ENCODE measurements around the gene PARD3. TPM values are rescaled to one million over a fixed set of nuclear protein-coding genes. Genes with fewer than 3 reads are reported as not detected.

The PARD3 gene
- total RNA-seq, 1 experiment from 2014 or later: 154 TPM

GRCh38 chr10:34698248-34698831 lies 116.8 kb downstream of the PARD3 start:
- H4K20me1 ChIP-seq (ENCODE audit: low read length): peaks cover 33% of the 10 kb centered on the region
- no peaks in the 10 kb centered on the region for H3K9me3 ChIP-seq (ENCODE audit: low read length)
- BruUV-seq (replicated peaks): no TSS peak
- intact Hi-C loops (cut with micrococcal nuclease): no loop called here
- POLR2A ChIA-PET (ENCODE audit: unreplicated experiment): interaction anchor here (0.5 to 0.7 kb wide), 3 partner anchors 23 to 425 kb away, joined by 3 to 5 read pairs (median 3); no protein-coding TSS in a partner anchor
- peaks cover 22% of the 10 kb centered on the region for H3F3A ChIP-seq (ENCODE audit: low read length, unreplicated experiment)
- H2AFZ ChIP-seq (ENCODE audit: low read length): no peak overlapping the region
- H3K27me3 ChIP-seq (ENCODE audit: low read length): no peaks in the 10 kb centered on the region
- peak overlapping the region; percentile 21 for H3K27ac ChIP-seq (ENCODE audit: low read length)
- peaks cover under 1% of the 10 kb centered on the region; the same call in 1 of the 2 replicates for H3K36me3 ChIP-seq (ENCODE audit: low read depth, low read length)
- H3K79me2 ChIP-seq (ENCODE audit: low read length): peaks cover 72% of the 10 kb centered on the region
- no peak overlapping the region for H3K9ac ChIP-seq (ENCODE audit: low read length)
- no peak for DNase-seq
- TF ChIP-seq EZH2 (IDR thresholded peaks at IDR 0.05; ENCODE audit: low read length, unreplicated experiment): no peak
- no peak for TF ChIP-seq CTCF (conservative IDR thresholded peaks at IDR 0.05; ENCODE audit: low read depth, low read length)
- TF ChIP-seq EZH2phosphoT487 (IDR thresholded peaks at IDR 0.05; ENCODE audit: borderline replicate concordance, low read length): no peak
- CTCF ChIA-PET: no interaction called here
- H3K9me2 ChIP-seq (replicated peaks; ENCODE audit: low read length): no peaks in the 10 kb centered on the region
- ATAC-seq: no peak
- no peak overlapping the region for H3K4me3 ChIP-seq (ENCODE audit: low read length)
- H3K4me2 ChIP-seq (ENCODE audit: low read length): peak overlapping the region; percentile 36
- peaks cover 59% of the 10 kb centered on the region for H3K4me1 ChIP-seq (ENCODE audit: insufficient read depth, low read length)

- TF ChIP-seq EZH2 (IDR thresholded peaks at IDR 0.05; ENCODE audit: low read length, unreplicated experiment): no peak
- no peak for TF ChIP-seq EZH2phosphoT487 (IDR thresholded peaks at IDR 0.05; ENCODE audit: borderline replicate concordance, low read length)
- no peak for TF ChIP-seq CTCF (conservative IDR thresholded peaks at IDR 0.05; ENCODE audit: low read depth, low read length)
- ATAC-seq (no peak), DNase-seq (peak; percentile 48)
- peak overlapping the region; percentile 21; the same call in 1 of the 2 replicates for H3K27ac ChIP-seq (ENCODE audit: low read length)
- peaks cover 65% of the 10 kb centered on the region for H3K79me2 ChIP-seq (ENCODE audit: low read length)
- no peak overlapping the region for H3K4me3 ChIP-seq (ENCODE audit: low read length)
- peaks cover 5% of the 10 kb centered on the region; the same call in 1 of the 2 replicates for H3K36me3 ChIP-seq (ENCODE audit: low read depth, low read length)
- peaks cover 33% of the 10 kb centered on the region for H4K20me1 ChIP-seq (ENCODE audit: low read length)
- no peaks in the 10 kb centered on the region for H3K9me3 ChIP-seq (ENCODE audit: low read length)
- H3K9ac ChIP-seq (ENCODE audit: low read length): no peak overlapping the region
- H3K27me3 ChIP-seq (ENCODE audit: low read length): no peaks in the 10 kb centered on the region
- no peak overlapping the region for H2AFZ ChIP-seq (ENCODE audit: low read length)
- H3F3A ChIP-seq (ENCODE audit: low read length, unreplicated experiment): peaks cover 22% of the 10 kb centered on the region
- intact Hi-C loops (cut with micrococcal nuclease): no loop called here
- peaks cover 59% of the 10 kb centered on the region for H3K4me1 ChIP-seq (ENCODE audit: insufficient read depth, low read length)
- POLR2A ChIA-PET (ENCODE audit: unreplicated experiment): no interaction called here
- no peaks in the 10 kb centered on the region for H3K9me2 ChIP-seq (replicated peaks; ENCODE audit: low read length)
- H3K4me2 ChIP-seq (ENCODE audit: low read length): peak overlapping the region; percentile 36
- no TSS peak for BruUV-seq (replicated peaks)
- CTCF ChIA-PET: no interaction called here
Observed at GRCh38 chr10:34697351-34698247, 117.5 kb downstream of the PARD3 start.
